ENCODE measurements around the gene ANKRD55.

Gene ANKRD55

GRCh38 chr5:56078278-56079156 lies 154.6 kb downstream of the ANKRD55 start:
- no peak overlapping the region for H3K4me3 ChIP-seq (ENCODE audit: low read depth, low read length)
- CTCF ChIA-PET: interaction anchor here (0.8 kb wide), 1 partner anchor 8 kb away, joined by 3 read pairs; no protein-coding TSS in a partner anchor
- no peak for DNase-seq (ENCODE audit: low read depth, low spot score)
- TF ChIP-seq, protein P1, sequence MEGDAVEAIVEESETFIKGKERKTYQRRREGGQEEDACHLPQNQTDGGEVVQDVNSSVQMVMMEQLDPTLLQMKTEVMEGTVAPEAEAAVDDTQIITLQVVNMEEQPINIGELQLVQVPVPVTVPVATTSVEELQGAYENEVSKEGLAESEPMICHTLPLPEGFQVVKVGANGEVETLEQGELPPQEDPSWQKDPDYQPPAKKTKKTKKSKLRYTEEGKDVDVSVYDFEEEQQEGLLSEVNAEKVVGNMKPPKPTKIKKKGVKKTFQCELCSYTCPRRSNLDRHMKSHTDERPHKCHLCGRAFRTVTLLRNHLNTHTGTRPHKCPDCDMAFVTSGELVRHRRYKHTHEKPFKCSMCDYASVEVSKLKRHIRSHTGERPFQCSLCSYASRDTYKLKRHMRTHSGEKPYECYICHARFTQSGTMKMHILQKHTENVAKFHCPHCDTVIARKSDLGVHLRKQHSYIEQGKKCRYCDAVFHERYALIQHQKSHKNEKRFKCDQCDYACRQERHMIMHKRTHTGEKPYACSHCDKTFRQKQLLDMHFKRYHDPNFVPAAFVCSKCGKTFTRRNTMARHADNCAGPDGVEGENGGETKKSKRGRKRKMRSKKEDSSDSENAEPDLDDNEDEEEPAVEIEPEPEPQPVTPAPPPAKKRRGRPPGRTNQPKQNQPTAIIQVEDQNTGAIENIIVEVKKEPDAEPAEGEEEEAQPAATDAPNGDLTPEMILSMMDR (IDR thresholded peaks at IDR 0.05; ENCODE audit: insufficient read depth, low read length, missing control alignments): no peak
- POLR2A ChIA-PET: no interaction called here

DNA sequence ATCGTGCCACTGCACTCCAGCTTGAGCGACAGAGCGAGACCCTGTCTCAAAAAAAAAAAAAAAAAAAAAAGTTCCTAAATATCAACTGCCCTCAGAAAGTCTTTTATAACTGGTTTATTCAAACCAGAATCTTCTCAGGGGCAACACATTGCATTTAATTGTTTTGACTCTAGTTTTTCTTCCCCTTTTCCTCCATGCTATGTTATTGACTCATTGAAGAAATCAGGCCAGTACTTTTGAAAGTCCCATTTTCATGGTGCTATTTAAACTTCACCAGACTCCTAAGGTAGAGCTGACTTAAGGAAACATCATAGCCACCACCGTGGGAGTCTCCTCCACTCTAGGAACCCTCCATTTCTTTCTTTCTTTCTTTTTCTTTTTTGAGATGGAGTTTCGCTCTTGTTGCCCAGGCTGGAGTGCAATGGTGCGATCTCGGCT lies 155.3 kb downstream of the ANKRD55 start:
- TF ChIP-seq, protein P1 (IDR thresholded peaks at IDR 0.05; ENCODE audit: insufficient read depth, low read length, missing control alignments): no peak
- no peak for DNase-seq (ENCODE audit: low read depth, low spot score)
- CTCF ChIA-PET: no interaction called here
- POLR2A ChIA-PET: no interaction called here
- no peak overlapping the region for H3K4me3 ChIP-seq (ENCODE audit: low read depth, low read length)

GRCh38 chr5:56076486-56076885 lies 156.6 kb downstream of the ANKRD55 start:
- CTCF ChIA-PET: no interaction called here
- POLR2A ChIA-PET: no interaction called here
- no peak for DNase-seq (ENCODE audit: low read depth, low spot score)
- TF ChIP-seq, protein P1 (IDR thresholded peaks at IDR 0.05; ENCODE audit: insufficient read depth, low read length, missing control alignments): no peak
- no peak overlapping the region for H3K4me3 ChIP-seq (ENCODE audit: low read depth, low read length)

- H3K4me3 ChIP-seq (ENCODE audit: low read depth, low read length): no peak overlapping the region
- DNase-seq (ENCODE audit: low read depth, low spot score): no peak
- TF ChIP-seq, protein P1 (IDR thresholded peaks at IDR 0.05; ENCODE audit: insufficient read depth, low read length, missing control alignments): no peak
- CTCF ChIA-PET: no interaction called here
- POLR2A ChIA-PET: no interaction called here
These were observed 157.8 kb downstream of the ANKRD55 start for GRCh38 chr5:56075361-56075760.

GRCh38 chr5:56072863-56073766 lies 160.0 kb downstream of the ANKRD55 start:
- no peak for DNase-seq (ENCODE audit: low read depth, low spot score)
- CTCF ChIA-PET: interaction anchor here (0.6 kb wide), 1 partner anchor 193 kb away, joined by 3 read pairs; no protein-coding TSS in a partner anchor
- H3K4me3 ChIP-seq (ENCODE audit: low read depth, low read length): no peak overlapping the region
- POLR2A ChIA-PET: no interaction called here
- TF ChIP-seq, protein P1 (IDR thresholded peaks at IDR 0.05; ENCODE audit: insufficient read depth, low read length, missing control alignments): no peak

DNA sequence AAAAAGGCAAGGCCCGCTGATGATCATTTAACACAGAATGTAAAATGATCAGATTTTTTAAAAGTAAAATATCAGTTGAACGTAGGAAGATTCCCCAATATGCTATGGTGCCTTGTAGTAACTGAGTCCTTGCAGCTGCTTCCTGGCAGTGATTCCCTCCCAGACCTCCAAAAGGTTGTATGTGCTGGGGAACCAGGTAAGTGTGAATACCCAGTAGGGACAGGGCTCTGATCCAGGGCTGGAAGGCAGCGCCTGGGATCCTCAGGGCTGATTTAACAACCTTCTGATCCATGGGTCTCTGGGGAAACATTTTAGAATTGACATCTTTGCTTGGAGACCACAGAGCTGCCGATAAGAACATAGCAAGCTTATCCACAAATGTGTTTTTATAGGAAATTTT lies 161.7 kb downstream of the ANKRD55 start:
- ChIA-PET POLR2A (no interaction called here), CTCF (no interaction called here)
- H3K4me3 ChIP-seq (ENCODE audit: low read depth, low read length): no peak overlapping the region
- no peak for DNase-seq (ENCODE audit: low read depth, low spot score)
- TF ChIP-seq, protein P1 (IDR thresholded peaks at IDR 0.05; ENCODE audit: insufficient read depth, low read length, missing control alignments): no peak

Measured in AG04449 (cell line).